Epithelial cell of prostate (primary cell): ENCODE data around the gene SNED1.

Experiments used
- DNase-seq: peaks from one replicate; pipeline ENCODE4 v3.0.0-alpha.2; 2011; ENCODE audit warnings: low read depth, low spot score
- H3K27ac ChIP-seq: fragments of 450-650 bp; 2 replicates; pipeline ENCODE4 v1.5.1; 2017; ENCODE audit warnings: mild to moderate bottlenecking

The SNED1 gene

DNA sequence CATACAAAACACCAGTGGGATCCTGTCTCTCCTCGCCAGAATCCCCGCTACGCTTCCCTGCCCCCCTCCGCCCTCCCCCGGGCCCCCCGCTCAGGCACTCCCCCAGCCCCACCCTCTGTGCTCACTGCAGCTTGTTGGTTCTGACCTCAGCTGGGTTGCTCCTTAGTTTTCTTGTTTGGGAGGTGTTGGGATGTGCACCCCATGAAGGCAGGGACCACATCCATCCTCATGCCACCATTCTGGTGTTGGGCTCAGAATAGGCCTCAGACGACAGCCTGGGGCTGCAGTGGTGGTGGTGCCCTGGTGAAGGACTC lies 4.6 kb downstream of the SNED1 start:
- H3K27ac ChIP-seq: no peak overlapping the region
- no peak for DNase-seq

DNA sequence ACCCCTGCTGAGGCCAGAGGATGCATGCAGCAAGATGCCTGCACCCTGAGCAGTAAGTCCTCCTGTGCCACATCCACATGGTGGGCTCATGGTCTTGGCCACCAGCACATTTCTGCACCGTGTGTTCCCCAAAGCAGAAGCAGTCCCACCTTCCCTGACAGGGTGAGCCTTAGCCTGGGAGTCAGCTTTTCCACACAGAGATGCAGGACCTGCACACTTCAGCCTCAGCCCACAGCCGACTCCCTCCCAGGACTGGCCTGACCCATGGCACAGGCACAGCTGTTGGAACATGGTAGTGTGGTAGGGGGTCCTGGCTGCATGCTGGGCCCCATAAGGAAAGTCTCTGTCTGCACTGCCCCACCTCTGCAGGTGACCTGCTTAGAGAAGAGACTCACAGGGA lies 5.0 kb downstream of the SNED1 start:
- no peak overlapping the region for H3K27ac ChIP-seq
- no peak for DNase-seq

DNA sequence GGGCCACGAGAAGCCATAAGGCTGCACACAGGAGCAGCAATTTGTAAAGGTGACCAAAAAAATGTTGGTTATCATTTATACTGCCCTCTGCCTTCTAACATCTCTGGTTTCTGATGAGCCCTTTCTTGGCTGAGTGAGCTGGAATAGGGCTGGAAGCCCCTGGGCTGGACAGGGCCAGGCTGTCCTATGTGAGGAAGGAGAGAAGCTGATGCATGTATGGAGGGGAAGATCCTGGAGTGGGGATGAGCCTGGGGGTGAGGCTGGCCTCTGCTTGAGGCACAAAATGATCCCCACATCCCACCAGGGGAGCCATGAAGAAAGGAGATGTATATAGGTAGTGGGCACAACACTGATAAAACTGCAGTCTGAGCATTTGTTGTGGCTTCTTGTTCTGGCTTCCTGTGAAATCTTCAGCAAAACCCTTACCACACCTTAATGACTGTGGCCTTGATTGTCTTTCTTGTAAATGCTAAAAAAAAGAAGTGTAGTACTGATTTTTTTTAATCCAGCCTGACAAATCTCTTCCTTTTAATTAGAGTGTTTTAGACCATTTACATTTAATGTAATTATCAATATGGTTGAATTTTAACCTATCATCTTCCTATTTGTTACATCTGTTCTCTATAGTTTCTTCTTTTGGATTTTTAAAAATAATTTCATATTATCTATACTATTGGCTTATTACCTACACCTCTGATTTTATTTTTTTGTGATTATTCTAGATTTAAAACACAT lies 5.6 kb downstream of the SNED1 start:
- no peak overlapping the region for H3K27ac ChIP-seq
- DNase-seq: no peak

DNA sequence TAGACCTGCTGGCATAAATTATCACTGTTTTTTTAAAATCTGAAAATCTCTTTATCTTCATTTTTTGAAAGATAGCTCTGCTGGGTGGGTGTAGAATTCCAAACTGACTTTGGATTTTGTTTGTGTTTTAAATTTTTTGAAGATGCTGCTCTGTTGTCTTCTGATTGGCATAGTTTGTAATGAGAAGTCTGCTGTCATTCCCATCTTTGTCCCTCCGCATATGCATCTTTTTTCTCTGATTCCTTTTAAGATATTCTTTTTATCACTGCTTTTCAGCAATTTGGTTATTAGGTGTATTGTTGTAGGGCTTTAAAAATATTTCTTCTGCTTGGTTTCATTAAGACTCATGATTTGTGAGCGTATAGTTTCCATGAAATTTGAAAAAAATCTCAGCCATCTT lies 7.2 kb downstream of the SNED1 start:
- no peak for DNase-seq

DNA sequence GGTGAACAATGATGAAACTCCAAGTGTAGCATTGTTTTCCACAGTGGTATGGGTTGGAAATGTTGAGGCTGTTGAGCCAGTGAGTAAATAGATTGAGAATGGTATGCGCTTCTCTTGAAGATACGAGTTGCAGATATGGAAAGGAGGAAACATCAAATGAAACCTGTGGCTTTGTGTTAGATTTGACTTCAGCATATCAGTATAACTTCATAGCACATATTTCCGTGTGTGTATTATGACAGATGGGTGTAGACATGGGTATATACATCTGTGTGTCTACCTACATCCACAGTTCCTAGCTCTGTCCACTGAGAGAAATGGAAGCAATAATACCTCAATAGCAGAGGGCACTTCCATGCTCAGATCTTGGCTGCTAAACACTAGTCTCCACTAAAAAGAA lies 8.0 kb downstream of the SNED1 start:
- no peak for DNase-seq
- no peak overlapping the region for H3K27ac ChIP-seq

More for the DNA sequence above, 7.2 kb downstream of the SNED1 start:
- no peak overlapping the region for H3K27ac ChIP-seq

DNA sequence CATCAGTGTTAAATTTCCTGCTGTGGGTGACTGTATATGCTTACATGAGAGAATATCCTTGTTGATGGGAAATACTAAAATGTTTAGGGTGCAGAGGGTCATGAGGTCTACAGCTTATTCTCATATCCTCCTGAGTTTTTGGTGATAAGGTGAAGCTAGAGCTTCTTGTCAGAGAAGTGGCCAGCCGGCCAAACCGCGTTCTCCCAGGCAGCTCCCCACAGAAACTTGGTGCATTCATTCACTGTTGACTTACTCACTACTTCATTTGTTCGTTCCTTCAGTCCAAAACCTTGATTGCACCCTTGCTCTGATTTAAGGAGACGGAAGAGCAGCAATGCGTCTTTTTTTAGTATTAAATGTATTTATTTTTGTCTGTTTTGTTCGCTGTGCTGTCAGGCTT lies 8.7 kb downstream of the SNED1 start:
- no peak for DNase-seq
- H3K27ac ChIP-seq: no peak overlapping the region

DNA sequence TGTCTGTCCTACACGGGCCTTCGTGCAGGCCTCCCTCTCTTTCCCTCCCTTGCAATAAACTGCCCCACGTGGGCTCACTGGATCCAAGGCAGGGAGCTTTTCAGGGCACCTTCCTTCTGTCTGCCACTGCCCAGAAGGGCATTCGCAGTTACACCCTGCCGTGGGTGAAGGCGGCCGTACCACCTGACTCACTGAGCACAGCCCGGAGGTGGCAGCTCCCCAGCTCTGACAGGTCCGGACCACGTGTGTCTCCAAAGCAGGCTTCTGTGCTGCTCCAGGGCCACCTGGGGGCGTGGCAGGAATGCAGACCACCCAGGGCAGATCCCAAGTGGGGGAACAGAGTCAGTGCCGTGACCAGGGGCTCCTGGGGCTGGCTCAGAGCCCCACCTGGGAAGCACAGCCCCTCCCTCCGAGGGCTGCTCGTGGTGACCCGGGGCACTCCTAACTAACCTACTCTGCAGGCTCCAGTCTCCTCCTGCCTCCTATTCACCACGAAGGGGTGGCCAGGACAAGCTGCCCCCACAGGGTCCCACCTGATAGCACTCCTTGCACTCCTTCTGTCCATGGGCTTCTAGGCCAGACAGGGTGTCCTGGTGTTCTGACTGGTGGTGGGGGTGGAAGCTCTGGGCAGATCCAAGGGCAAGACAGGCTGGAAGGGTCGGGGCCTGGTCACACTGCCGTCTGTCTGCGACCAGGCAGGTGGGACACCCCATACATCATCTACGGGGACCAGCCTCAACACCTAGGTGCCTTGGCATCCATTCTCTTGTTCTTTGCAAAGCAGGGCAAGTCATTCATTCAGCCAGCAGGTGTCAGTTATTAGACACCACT lies 9.7 kb downstream of the SNED1 start:
- H3K27ac ChIP-seq: no peak overlapping the region
- no peak for DNase-seq

DNA sequence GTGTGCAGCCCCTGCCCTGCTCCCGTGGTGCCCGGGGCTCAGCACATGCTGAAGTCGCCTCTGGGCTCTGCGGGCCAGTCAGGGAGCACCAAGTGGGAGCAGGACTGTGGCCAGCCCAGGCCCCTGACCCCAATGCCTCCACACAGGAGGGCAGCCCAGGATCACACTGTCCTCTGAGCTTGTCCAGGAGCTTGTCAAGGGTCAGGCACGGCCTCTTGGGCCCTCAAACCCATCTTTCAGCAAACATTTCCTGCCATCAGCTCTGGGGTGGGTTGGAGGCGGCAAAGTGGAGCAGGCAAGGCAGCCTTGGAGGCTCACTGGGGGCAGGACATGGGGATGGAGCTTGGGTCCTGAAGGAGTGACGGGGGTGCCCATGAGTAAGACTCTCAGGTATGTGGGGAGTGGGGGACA lies 10.3 kb downstream of the SNED1 start:
- no peak for DNase-seq
- no peak overlapping the region for H3K27ac ChIP-seq

DNA sequence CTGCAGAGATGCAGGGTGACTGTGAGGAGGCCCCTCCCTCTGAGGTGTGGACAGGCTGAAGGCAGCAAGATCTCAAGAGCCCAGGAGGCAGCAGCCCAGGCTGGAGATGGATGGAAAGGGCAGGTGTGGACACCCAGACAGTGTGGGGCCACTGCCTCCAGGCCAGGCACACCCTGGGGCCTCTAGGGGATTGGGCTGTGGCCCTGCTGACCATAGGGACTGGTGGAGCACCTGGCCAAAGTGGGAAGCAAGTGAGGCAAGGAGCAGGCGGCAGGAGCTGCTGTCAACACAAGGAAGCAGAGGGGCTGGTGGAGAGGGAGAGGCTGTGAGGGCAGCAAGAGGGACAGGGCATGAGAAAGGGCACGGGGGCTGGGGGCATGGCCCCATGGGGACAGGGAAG lies 10.8 kb downstream of the SNED1 start:
- DNase-seq: no peak
- H3K27ac ChIP-seq: no peak overlapping the region

DNA sequence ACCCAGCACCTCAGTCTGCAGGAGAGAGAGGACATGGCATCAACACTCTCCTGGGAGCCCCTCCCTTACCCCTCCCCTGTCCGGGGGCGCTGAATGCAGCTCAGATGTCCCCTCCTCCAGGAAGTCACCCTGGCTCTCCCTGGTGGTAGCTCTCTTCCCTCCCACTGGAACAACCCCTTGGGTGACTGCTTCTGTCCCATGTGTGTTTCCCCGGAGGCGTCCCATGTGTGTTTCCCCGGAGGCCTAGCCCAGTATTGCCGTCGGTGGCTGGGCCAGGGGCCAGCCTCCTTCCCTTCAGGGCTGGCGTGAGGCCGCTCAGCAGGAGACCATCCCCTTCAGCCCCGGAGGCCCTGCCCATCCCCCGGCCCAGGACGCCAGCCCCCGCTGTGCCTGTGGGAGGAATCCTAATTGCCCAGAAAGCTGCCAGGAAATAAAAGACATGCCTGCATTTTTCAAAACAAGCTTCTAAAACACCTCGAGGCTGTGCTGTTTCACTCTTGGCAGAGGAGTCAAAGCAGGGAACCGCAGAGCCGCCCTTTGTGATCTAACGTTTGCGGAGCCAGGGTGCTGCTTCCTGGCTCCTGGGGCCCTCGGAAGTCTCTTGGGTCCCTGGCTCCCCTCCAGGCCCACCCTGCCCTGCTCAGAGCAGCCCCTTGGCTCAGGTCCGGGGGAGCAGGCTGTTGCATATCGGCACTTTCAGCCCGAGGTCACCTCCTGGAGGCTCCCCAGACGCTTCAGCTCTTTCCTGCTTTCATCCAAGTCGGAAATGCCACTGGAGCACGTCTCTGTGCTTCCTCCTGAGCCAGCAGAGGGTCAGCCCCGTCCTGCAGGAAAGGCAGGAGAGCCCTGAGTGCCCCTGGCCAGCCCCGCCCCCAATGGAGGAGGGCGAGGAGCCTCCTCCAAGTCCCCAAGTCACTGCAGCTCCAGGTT lies 11.4 kb downstream of the SNED1 start:
- H3K27ac ChIP-seq: no peak overlapping the region
- DNase-seq: no peak

DNA sequence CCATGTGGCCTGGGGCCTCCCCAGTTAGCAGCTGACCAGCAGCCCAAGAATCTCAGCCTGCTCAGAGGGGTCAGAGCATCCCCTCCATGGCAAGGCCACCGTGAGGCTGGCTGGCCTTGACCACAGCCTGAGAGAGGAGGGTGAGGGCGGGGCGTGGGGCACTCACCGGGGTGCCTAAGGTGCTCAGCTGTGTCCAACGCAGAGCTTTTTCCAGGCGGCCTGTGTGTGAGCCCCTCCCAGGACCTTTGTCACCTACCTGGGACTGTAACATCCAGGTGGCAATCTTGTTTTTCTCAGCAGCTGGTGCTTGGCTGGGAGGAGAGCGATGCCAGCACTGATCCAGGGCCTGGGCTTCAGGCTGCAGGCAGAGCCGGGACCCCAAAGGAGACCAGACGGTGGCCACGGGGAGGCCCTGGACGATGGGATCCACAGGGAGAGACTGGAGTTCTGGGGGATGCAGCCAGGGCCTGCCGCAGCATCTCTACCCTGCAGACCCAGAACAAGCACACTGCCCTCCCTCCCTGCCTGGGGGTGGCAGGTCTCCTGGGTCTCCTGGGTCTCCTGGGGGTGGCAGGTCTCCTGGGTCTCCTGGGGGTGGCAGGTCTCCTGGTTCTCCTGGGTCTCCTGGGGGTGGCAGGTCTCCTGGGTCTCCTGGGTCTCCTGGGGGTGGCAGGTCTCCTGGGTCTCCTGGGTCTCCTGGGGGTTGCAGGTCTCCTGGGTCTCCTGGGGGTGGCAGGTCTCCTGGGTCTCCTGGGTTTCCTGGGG lies 12.3 kb downstream of the SNED1 start:
- DNase-seq: no peak
- no peak overlapping the region for H3K27ac ChIP-seq

DNA sequence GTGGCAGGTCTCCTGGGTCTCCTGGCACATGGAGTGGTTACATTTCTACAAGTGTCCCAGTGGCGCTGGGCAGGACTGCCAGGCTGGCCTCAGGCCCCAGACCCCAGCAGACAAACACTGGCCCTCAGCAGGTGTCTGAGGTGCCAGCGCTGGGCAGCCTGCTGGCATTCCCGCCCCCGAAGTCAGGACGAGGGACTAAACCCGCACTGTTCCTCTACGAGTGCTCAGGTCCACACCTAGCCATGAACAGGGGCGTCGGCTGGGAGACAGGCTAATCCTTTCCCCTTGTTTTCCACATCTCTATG lies 12.8 kb downstream of the SNED1 start:
- no peak overlapping the region for H3K27ac ChIP-seq
- DNase-seq: no peak

DNA sequence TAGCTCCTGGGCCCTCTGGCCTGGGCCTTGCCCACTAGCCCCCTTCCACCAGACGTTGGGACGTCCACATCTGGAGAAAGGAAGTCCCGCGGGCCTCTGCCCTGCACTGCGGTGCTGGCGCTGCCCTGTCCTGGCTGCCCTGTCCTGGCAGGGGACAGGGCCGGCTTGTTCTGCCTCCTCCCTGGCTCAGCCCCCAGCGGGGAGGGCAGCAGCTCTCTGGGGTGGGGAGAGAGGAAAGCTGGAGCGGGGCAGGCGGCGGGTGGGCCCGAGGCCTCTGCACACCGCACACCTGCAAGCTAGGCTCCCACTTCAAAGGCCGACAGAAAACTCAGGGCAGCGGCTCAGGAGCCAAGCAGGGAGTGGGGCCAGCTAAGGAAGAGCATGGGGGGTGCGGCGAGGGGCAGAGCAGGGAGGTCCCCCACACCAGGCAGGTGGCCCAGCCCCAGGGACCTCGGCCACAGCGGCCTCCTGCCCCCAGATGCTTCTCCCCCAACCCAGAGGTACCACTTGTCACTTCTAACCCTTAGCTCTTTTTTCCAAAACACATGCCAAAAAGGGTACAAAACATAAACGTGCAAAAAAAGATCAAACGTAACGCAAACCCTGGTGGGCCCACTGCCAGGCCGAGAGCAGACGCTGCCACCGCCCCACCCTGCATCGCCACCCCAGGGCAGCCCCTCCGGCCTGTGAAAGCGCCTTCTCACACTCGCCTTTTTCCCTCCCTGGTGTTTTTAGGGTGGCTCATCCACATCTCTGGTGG lies 13.5 kb downstream of the SNED1 start:
- DNase-seq: no peak
- no peak overlapping the region for H3K27ac ChIP-seq

DNA sequence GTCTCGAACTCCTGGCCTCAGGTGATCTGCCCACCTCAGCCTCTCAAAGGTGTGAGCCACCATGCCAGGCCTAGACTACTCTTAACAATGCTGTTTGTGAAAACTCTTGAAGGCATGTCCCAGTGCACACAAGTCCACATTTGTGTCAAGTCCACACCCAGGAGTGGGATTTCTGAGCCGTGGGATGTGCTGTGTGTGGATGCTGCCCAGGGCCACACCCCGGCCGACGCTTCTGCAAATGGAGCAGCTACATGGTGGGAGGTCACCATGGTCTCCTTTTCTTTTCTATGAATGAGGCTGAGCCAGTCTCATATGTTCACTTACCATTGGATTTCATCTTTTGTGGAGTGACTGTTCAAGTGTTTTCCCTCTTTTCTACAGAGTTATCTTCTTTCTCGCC lies 15.8 kb downstream of the SNED1 start:
- no peak for DNase-seq
- no peak overlapping the region for H3K27ac ChIP-seq

DNA sequence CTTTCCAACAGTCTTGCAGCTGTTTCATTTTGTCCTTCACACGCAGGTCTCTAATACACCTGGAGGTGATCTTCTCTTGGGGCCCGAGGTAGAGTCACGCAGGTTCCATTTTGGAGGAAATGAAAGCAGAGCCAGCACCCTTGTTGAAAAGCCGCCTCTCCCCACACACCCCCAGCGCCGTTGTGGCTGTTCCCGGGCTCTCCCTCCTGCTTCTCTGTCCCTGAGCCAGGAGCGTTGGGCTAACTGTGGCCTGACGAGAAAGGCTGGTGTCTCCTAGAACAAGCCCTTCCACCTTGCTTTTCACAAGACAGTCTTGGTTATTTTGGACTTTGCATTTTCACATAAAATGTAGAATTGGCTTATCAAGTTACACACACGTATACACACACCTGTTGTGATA lies 16.3 kb downstream of the SNED1 start:
- no peak overlapping the region for H3K27ac ChIP-seq
- DNase-seq: no peak

DNA sequence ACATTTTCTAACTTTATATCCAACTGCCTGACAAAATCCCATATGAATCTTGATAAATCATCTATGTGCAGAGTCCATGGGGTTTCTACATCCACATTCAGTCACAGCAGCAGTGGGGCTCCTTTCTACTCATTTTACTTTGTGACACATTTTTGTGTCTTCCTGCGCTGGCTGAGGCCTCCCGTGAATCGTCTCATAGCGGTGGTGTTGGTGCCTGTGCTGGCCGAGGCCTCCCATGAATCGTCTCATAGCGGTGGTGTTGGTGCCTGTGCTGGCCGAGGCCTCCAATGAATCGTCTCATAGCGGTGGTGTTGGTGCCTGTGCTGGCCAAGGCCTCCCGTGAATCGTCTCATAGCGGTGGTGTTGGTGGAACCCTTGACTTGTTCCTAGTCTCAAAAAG lies 17.0 kb downstream of the SNED1 start:
- DNase-seq: no peak

DNA sequence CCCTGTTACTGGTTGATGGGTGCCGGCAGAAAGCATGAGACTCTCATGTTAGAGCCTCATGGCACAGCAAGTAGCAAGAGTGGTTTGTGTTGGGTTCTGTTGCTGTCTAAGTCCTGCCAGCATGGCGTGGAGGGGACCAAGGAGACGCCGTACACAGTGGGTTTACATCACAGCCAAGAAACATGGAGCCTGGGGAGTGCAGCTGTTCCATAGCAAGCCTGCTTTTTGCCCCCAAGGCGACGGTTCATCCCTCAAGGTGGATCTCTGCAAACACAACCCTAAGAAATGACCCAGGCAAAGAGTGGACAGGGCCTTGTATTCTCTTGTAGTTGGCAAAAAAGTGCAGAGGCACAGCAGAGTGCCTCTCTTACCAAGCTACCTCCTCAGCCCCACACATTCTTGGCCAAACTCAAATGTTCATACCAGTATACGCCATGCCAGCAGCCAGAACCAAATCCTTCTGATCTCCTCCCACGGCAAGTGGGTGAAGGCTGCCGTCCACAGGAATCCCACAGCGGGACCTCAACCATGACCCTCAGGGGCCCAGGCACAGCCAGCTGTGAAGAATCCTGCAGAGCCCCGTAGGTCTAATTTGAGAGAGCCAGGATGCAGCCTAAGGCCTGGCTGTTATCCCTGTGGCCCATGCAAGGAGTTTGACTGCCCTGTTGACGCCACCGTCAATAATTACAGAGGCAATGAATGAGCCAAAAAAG lies 19.0 kb downstream of the SNED1 start:
- H3K27ac ChIP-seq: no peak overlapping the region
- no peak for DNase-seq

More for the DNA sequence above, 17.0 kb downstream of the SNED1 start:
- no peak overlapping the region for H3K27ac ChIP-seq

DNA sequence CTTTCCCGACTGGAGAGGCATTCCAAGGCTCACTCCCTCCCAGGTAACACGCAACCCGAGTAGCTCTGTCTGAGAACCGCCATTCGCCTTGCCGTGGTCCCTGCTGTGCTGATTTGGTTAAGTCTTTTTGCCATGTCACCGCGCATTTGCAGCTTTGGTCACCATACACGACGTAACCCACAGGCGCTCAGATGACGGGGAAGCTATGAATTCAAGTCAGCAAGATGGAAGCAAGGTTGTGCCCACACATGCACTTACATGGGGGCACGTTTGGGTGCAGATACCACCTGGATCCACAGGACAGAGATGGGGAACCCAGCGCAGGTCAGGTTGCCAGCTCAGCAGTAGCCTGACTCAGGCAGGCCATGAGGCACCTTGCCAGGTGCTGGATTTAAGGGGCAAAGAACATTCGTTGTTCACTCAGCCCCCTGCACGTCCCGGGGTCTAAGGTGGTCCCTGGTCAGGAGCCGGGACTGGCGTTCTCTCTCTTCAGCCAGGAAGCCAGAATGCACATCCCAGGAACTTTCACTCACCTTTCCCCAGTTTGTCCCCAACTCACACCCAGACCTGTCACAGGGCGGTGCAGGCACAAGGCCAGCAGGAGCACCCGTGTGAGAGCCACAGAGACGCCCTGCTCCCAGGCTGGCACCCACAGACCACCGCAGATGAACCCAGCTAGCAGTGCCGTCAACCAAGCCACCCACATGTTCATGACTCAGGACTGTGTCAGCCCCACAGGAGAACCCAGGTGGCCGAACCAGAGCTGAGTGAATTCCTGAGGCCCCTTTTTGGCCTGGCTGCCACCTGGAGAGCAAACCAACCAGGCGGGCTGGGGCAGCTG lies 19.9 kb downstream of the SNED1 start:
- H3K27ac ChIP-seq: no peak overlapping the region
- DNase-seq: no peak
